GM18505 (cell line): Measurements from ENCODE around the gene SCNN1A.

Experiments used
- ATAC-seq: cut with Tn5 transposase; IDR thresholded peaks from one replicate; pipeline ENCODE4 v1.9.1; 2021; ENCODE audit not compliant: unreplicated experiment
- POLR2A ChIP-seq: IDR thresholded peaks from 4 replicates; pipeline ENCODE4 v1.6.1; 2011; ENCODE audit warnings: borderline replicate concordance; ENCODE audit not compliant: insufficient read depth, insufficient read length; ENCODE audit errors: extremely low read depth

SCNN1A gene

DNA sequence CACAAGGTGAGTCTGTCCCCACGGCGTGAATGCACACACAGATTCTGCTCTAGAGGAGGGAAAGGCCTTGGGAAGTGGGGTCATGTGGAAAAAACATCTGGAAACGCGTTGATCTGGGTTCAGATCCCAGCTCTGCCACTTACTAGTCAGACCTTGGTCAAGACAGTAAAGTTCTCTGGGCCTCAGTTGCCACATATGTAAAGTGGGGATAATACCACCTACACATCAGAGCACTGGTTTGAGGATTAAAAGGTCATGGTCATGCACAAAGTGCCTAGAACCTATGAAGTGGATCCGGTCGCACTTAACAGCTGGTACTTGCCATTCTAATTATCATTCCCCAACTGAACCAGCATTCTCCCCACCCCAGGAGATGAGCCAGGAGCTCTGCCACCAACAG, 60.2 kb downstream of the SCNN1A start:
- TF ChIP-seq POLR2A, result no peak
- ATAC-seq, result no peak

DNA sequence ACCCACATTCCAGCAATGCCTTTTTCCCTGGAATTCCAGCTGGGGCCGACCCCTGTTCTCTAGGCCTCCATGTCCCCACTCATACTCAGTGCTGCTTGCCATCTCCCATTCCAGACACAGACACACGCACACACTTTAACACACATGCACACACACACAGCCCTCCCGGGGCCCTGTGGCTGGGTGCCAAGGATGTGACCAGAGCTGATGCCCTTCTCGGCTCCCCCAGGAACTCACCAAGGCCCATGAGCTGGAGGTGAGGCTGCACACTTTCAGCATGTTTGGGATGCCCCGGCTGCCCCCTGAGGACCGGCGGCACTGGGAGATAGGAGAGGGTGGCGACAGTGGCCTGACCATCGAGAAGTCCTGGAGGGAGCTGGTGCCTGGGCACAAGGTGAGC, 60.6 kb downstream of the SCNN1A start:
- no peak for TF ChIP-seq POLR2A
- ATAC-seq, result no peak

DNA sequence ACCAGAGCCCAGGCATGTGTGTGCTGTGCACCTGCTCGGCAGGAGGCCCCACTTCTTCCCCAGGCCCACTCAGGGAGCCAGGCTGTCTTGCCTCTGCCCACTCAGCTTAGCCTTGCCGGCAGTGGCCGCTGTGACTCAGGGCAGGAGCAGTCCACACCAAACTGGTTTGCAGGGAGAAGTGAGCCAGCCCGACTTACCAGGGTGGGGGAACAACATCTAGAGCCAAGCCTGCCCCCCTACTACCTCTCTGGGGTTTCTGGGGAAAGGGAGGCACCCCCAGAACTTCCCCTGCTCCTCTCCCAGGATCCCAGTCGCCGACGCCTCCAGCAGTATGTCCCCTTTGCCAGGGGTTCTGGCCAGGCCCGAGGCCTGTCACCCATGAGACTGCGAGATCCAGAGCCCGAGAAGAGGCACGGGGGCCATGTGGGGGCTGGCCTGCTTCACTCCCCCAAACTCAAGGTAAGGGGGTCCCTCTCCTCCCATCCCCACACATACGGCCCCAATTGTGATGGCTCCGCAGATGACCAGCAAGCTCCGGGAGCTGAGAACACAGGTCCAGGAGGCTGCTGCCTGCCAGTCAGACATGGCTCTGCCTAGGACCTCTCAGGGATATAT, 61.9 kb downstream of the SCNN1A start:
- no peak for TF ChIP-seq POLR2A
- no peak for ATAC-seq

DNA sequence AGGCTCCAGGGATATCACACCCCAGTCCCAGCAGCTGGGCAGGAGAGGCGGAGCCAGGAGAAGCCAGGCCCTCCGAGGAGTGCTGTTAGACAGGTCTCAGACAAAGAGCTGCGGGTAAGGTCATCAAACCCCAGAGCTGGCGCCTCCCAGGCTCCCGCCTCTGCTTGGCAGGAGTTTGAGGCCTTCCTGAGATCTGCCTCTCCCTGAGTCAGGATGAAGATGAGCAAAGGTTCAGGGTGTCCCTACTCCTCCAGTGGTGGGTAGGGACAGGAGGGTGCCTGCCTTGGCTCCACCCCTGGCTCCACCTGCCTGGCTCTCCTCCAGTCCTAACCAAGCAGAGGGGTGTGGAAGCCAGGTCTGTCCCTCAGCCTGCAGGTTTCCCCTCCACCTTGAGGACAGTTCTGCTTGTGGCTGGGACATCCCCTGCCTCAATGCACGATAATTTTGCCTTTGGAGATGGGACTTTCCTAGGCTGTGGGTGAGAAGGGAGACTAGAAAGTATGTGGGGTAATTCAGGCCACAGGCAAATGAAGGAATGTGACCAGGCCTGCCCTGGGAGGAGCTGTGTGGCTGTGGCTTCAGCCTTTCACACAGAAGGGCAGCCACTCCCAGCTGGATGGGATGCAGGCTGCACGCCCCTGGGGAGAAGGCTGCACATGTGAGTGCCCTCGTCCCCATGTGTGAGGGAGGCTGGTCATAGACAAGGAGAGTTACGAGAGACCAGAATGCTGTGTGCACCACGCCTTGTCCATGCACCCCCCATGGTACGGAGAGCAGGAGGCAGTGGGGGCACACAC, 62.6 kb downstream of the SCNN1A start:
- ATAC-seq, result no peak

DNA sequence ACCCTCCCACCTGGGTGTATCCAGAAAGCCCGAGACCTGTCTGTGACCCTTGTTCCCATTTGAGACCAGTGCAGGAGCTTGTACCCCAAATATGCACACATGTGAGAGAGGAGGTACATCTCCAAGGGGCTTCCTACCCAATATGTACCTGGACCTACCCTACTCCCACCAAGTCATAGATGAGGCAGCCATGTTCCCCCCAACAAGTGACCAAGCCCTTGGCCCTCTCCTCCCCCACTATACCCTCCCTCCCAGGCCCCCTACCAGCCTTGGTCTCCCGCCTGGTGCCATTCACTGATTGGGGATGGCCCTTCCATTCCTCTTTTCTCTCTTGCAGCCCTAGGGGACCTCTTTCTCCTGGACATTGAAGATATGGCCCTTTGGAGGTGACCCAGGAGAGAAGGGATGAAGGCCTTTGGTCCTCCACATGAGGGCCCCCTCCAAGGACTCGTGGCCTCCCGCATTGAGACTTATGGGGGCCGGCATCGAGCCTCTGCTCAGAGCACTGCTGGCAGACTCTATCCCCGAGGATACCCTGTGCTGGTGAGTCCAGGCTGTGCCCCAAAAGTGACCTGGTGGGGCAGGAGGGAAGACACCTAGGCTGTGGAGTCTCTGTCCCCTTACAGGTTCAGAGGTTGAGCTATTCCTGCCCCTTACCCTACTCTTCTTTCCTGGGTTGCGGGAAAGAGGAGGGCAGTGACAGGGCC, 63.4 kb downstream of the SCNN1A start:
- TF ChIP-seq POLR2A, result no peak

More for the DNA sequence above, 62.6 kb downstream of the SCNN1A start:
- TF ChIP-seq POLR2A, result no peak

DNA sequence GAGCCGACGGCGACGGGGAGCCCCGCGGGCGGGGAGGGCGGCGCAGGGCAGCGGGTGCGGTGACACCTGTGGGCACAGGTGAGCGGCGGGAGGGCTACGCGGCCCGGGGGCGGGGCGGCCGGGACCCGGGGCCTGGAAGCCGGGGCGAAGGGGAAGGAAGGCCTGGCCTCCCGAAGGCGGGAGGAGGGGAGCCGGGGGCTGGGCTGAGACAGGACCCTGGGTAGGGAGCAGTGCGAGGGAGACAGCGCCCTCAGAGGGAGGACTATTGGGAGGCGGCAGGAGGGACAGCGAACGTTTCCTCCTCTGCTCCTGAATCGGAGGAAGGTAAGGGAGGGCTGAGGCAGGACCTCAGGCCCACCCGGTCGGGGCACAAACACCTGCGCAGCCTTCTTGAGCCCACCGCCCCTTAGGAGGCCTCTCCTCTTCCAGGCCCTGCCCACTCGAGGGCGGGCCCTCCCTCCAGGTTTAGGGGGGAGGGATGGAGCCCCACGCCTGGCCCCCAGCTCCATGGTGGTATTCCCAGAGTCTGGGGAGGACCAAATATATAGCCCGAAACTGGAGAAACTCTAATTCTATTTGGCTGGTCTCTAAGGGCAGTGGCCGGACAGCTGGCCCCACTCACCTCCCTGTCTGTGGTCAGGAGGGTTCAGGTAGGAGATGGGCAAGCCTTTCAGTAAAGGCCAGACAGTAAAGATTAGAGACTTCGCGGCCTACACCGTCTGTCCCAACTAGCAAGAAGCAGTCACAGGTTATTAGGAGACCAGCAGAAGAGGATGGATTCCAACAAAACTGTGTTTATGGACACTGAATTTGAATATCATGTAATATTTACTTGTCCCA, 64.4 kb downstream of the SCNN1A start:
- TF ChIP-seq POLR2A, result no peak
- ATAC-seq, result no peak

More for the DNA sequence above, 63.4 kb downstream of the SCNN1A start:
- no peak for ATAC-seq

DNA sequence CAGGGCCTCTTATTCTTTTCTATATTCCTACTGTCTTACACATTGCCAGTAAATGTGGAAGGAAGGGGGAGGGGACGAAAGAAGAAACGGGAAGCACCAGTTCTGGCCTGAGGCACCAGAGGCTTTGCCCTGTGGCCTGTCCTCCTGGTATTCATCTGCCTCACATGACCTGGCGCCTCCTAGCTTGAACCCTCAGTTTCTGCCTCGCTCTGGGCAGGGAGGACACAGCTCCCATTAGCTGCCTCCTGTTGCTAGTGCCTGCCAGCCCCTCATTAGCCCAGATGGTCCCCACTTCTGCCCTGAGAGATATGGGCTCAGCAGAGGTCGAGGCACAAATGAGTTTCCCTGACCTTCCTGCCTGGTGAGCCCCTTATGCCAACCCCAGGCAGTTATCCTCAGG, 67.8 kb downstream of the SCNN1A start:
- no peak for TF ChIP-seq POLR2A
- no peak for ATAC-seq

DNA sequence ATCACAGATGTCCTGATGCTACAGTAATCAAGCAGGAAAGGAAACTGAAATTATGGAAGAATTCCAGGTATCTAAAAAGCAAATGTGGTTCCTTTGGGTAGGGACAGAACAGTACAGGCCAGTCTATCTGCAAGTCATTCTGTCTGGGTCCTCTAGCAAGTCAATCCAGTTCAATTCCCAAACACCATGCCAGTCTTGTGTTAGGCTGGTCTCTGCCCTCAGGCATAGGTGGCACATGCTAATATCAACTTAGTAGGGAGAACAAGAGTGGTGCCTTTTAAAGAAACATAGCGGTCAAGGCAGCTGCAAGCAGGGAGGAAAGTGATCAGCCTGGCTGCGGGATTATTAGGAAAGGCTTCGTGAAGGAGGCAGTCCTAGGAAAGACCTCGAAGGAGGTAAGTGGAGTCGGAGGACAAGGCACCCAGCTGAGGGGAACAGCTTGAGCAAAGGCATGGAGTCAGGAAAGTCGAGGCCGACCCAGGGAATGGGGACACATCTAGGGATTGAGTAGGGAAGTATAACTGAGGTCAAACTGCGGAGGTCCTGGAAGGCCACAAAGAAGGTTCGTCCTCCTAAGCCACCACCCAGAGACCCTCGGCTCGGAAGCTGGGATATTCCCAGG, 68.7 kb downstream of the SCNN1A start:
- no peak for TF ChIP-seq POLR2A
- ATAC-seq, result no peak

DNA sequence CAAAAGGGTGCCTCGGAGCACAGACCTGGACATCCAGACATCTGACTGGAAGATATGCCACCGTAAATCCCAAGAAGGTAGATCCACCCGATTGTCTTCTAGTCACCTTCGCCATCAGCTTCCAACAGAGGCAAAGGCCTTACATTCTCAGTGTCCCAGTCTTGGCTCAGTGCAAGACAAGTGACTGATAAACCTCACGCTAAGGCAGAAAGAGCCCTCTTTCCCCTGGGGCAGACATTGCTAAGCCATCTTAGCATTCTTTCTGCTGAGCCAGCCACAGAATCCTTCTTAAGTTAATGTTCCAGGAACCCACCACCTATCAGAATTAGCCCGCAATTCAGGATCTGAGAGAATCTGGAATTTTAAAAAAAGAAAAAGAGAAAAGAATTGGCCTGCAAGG, 69.2 kb downstream of the SCNN1A start:
- no peak for ATAC-seq
- TF ChIP-seq POLR2A, result no peak

DNA sequence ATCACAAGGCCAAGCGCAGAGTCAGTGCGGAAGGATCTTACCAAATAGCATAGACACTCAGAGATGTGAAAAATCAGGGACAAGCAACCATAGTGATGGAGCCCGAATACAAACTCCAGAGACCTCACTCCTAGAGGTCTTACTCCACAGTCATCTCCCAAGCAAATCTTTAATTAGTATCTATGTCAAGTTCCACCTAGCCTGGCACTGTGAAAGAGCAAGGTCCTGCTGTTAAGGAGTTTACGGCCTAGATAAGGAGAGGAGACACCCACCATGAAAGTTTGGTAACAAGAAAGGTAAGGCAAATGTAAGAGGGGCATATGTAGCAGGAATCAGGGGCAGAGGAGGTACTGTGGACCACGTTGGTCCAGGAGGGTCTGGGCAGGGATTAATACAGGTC, 72.3 kb downstream of the SCNN1A start:
- TF ChIP-seq POLR2A, result no peak
- no peak for ATAC-seq

DNA sequence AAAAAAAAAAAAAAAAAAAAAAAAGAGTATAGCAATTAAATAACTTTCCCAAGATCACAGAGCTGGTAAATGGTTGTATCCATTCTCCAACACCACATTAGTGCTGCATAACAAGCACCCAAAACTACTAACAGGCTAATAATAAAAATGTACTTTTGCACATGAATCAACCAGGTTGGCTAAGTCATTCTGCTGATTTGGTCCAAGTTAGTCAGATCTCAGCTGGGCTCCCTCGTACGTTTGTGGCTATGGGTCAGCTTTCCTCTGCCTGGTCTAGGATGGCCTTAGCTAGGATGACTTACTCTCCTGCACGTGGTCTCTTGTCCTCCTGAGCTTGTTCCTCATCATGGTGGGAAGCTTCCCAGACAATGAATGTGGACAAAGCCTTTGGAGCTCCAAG, 72.7 kb downstream of the SCNN1A start:
- TF ChIP-seq POLR2A, result no peak
- ATAC-seq, result no peak

DNA sequence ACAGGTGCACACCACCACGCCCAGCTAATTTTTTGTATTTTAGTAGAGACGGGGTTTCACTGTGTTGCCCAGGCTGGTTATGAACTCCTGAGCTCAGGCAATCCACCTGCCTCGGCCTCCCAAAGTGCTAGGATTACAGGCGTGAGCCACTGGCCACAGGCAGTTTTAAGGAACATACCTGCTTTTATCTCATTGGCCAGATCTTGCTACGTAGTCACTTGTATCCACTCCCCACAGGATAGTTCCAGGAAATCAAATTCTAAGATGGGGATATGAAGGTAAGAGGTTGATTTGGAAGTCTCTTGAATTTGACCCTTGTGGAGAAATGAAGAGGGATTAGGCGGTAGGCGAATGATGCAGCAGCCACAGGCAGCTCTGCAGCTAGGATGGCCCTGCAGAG, 73.6 kb downstream of the SCNN1A start:
- no peak for ATAC-seq
- TF ChIP-seq POLR2A, result no peak

DNA sequence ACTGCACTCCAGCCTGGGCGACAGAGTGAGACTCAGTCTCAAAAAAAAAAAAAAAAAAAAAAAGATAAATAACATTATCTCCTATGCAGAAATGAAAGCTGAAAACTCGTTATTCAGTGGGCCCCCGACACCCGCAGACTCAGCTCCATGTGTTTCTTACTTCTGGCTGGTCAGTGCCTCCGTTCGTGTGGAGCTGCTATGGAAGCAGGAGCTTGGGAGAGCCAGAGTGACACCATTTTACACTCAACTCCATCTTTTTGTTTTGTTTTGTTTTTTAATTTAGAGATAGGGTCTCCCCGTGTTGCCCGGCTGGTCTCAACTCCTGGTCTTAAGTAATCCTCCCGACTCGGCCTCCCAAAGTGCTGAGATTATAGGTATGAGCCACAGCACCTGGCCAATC, 78.2 kb downstream of the SCNN1A start:
- TF ChIP-seq POLR2A, result no peak
- ATAC-seq, result no peak
